ENCODE data around the gene USP24. TPM values are rescaled to one million over a fixed set of nuclear protein-coding genes. Genes with fewer than 3 reads are reported as not detected.

The USP24 gene
- total and polyA plus RNA-seq, 10 of the 15 experiments (the other 5 are each of a cell fraction or from before 2014, with no cell fraction given), result 4.6 to 36.5 (median 25.3) TPM

DNA sequence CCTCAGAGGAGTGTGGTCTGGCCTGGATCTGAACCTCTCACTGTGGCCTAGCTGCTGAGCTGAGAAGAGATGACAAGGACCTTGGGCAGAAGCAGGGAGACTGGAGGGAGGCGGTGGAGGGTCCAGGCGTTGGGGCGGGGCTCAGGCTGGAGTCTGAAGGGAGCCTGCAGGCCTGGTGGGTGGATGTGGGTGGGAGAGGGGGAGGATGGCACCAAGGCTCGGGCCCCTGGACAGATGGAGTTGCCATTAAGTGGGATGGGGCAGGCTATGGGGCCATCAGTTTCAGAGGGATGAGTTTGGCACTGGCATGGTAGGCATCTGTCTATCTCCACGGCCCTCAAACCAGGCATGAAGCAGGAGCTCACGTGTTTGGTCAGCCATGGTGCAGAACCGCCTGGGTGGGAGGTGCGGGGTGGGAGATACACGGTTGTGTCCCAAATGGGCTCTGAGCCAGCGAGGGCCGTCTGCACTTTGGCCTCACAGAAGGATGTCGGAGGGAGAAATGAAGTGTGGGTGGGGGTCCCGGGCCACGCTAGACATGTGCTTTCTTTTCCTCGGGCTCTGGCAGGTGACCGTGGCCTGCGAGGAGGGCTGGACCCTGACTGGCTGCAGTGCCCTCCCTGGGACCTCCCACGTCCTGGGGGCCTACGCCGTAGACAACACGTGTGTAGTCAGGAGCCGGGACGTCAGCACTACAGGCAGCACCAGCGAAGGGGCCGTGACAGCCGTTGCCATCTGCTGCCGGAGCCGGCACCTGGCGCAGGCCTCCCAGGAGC, 152.2 kb downstream of the USP24 start (continued):
- TF ChIP-seq, protein P1, sequence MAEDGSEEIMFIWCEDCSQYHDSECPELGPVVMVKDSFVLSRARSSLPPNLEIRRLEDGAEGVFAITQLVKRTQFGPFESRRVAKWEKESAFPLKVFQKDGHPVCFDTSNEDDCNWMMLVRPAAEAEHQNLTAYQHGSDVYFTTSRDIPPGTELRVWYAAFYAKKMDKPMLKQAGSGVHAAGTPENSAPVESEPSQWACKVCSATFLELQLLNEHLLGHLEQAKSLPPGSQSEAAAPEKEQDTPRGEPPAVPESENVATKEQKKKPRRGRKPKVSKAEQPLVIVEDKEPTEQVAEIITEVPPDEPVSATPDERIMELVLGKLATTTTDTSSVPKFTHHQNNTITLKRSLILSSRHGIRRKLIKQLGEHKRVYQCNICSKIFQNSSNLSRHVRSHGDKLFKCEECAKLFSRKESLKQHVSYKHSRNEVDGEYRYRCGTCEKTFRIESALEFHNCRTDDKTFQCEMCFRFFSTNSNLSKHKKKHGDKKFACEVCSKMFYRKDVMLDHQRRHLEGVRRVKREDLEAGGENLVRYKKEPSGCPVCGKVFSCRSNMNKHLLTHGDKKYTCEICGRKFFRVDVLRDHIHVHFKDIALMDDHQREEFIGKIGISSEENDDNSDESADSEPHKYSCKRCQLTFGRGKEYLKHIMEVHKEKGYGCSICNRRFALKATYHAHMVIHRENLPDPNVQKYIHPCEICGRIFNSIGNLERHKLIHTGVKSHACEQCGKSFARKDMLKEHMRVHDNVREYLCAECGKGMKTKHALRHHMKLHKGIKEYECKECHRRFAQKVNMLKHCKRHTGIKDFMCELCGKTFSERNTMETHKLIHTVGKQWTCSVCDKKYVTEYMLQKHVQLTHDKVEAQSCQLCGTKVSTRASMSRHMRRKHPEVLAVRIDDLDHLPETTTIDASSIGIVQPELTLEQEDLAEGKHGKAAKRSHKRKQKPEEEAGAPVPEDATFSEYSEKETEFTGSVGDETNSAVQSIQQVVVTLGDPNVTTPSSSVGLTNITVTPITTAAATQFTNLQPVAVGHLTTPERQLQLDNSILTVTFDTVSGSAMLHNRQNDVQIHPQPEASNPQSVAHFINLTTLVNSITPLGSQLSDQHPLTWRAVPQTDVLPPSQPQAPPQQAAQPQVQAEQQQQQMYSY (CRISPR knock-in tag; IDR thresholded peaks at IDR 0.05), result no peak

GRCh38 chr1:55061706-55062321, 153.3 kb downstream of the USP24 start:
- H3K79me2 ChIP-seq (ENCODE audit: control insufficient read depth, insufficient read depth, low read length), result no peaks in the 10 kb centered on the region
- ChIA-PET CTCF (interaction anchor here (1.0 kb wide), 1 partner anchor 1696 kb away, joined by 3 read pairs; no protein-coding TSS in a partner anchor), RAD21 (ENCODE audit: unreplicated experiment) (interaction anchor here (1.3 kb wide), 1 partner anchor 40 kb away, joined by 3 read pairs; no protein-coding TSS in a partner anchor), POLR2A (no interaction called here), SMC1A (ENCODE audit: uncharacterized antibody, unreplicated experiment) (no interaction called here)
- H3K27ac ChIP-seq (ENCODE audit: control insufficient read depth, insufficient read depth), result no peak overlapping the region
- no peak overlapping the region for H3K4me2 ChIP-seq (ENCODE audit: control insufficient read depth, insufficient read depth)
- ATAC-seq (no peak), FAIRE-seq (no peak), DNase-seq (ENCODE audit: low read depth, low spot score) (no peak)
- H3K9ac ChIP-seq (ENCODE audit: control insufficient read depth, insufficient read depth, low read length), result no peak overlapping the region
- H4K20me1 ChIP-seq (ENCODE audit: control insufficient read depth, insufficient read depth), result no peaks in the 10 kb centered on the region
- in situ Hi-C loops (cut with MboI) (no loop called here), intact Hi-C loops (cut with micrococcal nuclease; ENCODE audit: unreplicated experiment) (no loop called here)
- WGBS (ENCODE audit: insufficient coverage, insufficient replicate concordance, low lambda C conversion rate, missing lambda C conversion rate), result 38% methylated on average over 4 of the region's 4 CpGs
- H3K4me1 ChIP-seq (ENCODE audit: control insufficient read depth, insufficient read depth, low read length), result no peaks in the 10 kb centered on the region
- no peaks in the 10 kb centered on the region for H3K9me3 ChIP-seq (replicated peaks; ENCODE audit: control insufficient read depth, insufficient read depth, low read length)
- no peaks in the 10 kb centered on the region for H3K27me3 ChIP-seq (replicated peaks in 1 of 2; ENCODE audit: control insufficient read depth in 2 of 2, insufficient read depth in 2 of 2, low read length in 1 of 2)
- no peak overlapping the region for H3K4me3 ChIP-seq
- BruUV-seq (replicated peaks), result no TSS peak
- no peak overlapping the region for H2AFZ ChIP-seq (ENCODE audit: control insufficient read depth, low read depth, low read length)
- peaks cover 0 to under 1% of the 10 kb centered on the region in 2 experiments; a peak in 1 of 4 replicates for H3K36me3 ChIP-seq (ENCODE audit: control insufficient read depth in 2 of 2, insufficient read depth in 2 of 2, low read length in 1 of 2)
- TF ChIP-seq BCL11A (IDR thresholded peaks at IDR 0.05; ENCODE audit: low read depth, low read length) (no peak), ETV6 (conservative IDR thresholded peaks at IDR 0.05 in 1 of 2, IDR thresholded peaks at IDR 0.05 in 1 of 2; ENCODE audit: borderline replicate concordance in 1 of 2, low read depth in 1 of 2) (no peak), EP300 (IDR thresholded peaks at IDR 0.05; ENCODE audit: borderline replicate concordance in 1 of 2, control insufficient read depth in 1 of 2, low read depth in 2 of 2, low read length in 2 of 2) (no peak), IRF5 (IDR thresholded peaks at IDR 0.05; ENCODE audit: borderline replicate concordance) (no peak), STAT1 (conservative IDR thresholded peaks at IDR 0.05) (no peak), ZZZ3 (IDR thresholded peaks at IDR 0.05; ENCODE audit: control insufficient read depth, insufficient read length, low read depth) (no peak), SMAD1 (IDR thresholded peaks at IDR 0.05; ENCODE audit: low read depth, partially characterized antibody) (no peak), PAX8 (IDR thresholded peaks at IDR 0.05) (no peak), FOXM1 (IDR thresholded peaks at IDR 0.05; ENCODE audit: low read depth, low read length) (no peak), BCLAF1 (IDR thresholded peaks at IDR 0.05) (no peak)

Measured in GM12878 (cell line).